Parathyroid adenoma (tissue), 2 donors: ENCODE results near the gene SPO11.

ENCODE experiments used
- H2AFZ ChIP-seq: fragments of 300-600 bp; sonication (generic); one replicate; pipeline ENCODE4 v1.7.0; 2017; ENCODE audit warnings: antibody characterized with exemption, mild to moderate bottlenecking
- H3K27ac ChIP-seq: fragments of 300-600 bp; sonication (generic); one replicate; pipeline ENCODE4 v1.7.0; 2017
- H3K27me3 ChIP-seq: fragments of 300-600 bp; sonication (generic); one replicate; pipeline ENCODE4 v1.7.0; 2017; ENCODE audit warnings: low read length; ENCODE audit not compliant: control insufficient read depth, insufficient read depth
- H3K36me3 ChIP-seq: fragments of 300-600 bp; sonication (generic); one replicate; pipeline ENCODE4 v1.7.0; 2017; ENCODE audit warnings: low read length; ENCODE audit not compliant: control insufficient read depth, insufficient read depth
- H3K4me1 ChIP-seq: fragments of 300-600 bp; sonication (generic); one replicate; pipeline ENCODE4 v1.7.0; 2017; ENCODE audit warnings: control low read depth
- H3K4me2 ChIP-seq: fragments of 300-600 bp; sonication (generic); one replicate; pipeline ENCODE4 v1.7.0; 2017; ENCODE audit warnings: low read length
- H3K4me3 ChIP-seq: fragments of 300-600 bp; sonication (generic); one replicate; pipeline ENCODE4 v1.7.0; 2017; ENCODE audit warnings: low read depth, low read length
- H3K79me2 ChIP-seq: fragments of 300-600 bp; sonication (generic); one replicate; pipeline ENCODE4 v1.7.0; 2017; ENCODE audit warnings: control low read depth
- H3K9ac ChIP-seq: fragments of 300-600 bp; sonication (generic); one replicate; pipeline ENCODE4 v1.7.0; 2017; ENCODE audit warnings: mild to moderate bottlenecking
- H3K9me3 ChIP-seq: fragments of 300-600 bp; sonication (generic); one replicate; pipeline ENCODE4 v1.7.0; 2017; ENCODE audit warnings: low read length; ENCODE audit not compliant: control insufficient read depth
- TF ChIP-seq, protein P1 (sequence below): fragments of 300-600 bp; sonication (generic); IDR thresholded peaks from one replicate; pipeline ENCODE4 v1.7.0; 2017; ENCODE audit warnings: antibody characterized with exemption, mild to moderate bottlenecking
- donor health status: primary hyperparathyroidism.

Gene SPO11

DNA sequence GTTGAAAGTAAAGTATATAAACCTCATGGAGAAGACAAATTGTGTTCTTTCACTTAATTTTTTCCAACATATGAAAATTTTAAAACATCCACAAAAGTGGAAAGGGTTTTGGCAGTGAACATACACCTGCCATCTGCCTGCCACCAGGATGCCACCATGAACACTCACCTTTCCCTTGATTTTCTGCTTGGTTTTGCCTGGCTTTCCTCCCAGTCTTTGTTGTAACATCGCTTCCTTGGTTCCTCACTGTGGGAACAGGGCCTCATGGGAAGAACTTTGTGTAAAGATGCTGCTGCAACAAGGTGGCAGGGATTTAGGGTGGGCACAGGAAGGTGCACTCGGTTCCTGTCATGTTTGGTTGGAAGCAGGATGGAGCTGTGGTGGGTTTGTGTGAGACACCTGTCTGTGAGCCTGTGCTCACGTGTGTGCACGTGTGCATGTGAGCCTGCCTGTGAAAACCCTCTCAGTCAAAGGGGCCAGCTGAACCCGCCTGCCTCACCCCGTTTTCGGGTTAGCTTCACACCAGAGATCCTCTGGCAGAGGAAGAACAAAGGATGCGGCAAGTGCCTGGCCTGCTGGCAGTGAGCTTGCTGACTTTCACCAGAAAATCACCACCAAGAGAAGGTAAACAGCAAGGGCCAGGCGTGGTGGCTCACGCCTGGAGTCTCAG is 50.6 kb downstream of the SPO11 start:
- Histone ChIP-seq H3K4me1 (no peaks in the 10 kb centered on the region), H3K36me3 (no peaks in the 10 kb centered on the region), H3K4me2 (no peak overlapping the region), H3K27ac (no peak overlapping the region), H3K27me3 (no peaks in the 10 kb centered on the region), H3K9me3 (no peaks in the 10 kb centered on the region), H3K9ac (no peak overlapping the region), H3K4me3 (no peak overlapping the region), H2AFZ (no peak overlapping the region), H3K79me2 (no peaks in the 10 kb centered on the region)
- TF ChIP-seq, protein P1, sequence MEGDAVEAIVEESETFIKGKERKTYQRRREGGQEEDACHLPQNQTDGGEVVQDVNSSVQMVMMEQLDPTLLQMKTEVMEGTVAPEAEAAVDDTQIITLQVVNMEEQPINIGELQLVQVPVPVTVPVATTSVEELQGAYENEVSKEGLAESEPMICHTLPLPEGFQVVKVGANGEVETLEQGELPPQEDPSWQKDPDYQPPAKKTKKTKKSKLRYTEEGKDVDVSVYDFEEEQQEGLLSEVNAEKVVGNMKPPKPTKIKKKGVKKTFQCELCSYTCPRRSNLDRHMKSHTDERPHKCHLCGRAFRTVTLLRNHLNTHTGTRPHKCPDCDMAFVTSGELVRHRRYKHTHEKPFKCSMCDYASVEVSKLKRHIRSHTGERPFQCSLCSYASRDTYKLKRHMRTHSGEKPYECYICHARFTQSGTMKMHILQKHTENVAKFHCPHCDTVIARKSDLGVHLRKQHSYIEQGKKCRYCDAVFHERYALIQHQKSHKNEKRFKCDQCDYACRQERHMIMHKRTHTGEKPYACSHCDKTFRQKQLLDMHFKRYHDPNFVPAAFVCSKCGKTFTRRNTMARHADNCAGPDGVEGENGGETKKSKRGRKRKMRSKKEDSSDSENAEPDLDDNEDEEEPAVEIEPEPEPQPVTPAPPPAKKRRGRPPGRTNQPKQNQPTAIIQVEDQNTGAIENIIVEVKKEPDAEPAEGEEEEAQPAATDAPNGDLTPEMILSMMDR = no peak

DNA sequence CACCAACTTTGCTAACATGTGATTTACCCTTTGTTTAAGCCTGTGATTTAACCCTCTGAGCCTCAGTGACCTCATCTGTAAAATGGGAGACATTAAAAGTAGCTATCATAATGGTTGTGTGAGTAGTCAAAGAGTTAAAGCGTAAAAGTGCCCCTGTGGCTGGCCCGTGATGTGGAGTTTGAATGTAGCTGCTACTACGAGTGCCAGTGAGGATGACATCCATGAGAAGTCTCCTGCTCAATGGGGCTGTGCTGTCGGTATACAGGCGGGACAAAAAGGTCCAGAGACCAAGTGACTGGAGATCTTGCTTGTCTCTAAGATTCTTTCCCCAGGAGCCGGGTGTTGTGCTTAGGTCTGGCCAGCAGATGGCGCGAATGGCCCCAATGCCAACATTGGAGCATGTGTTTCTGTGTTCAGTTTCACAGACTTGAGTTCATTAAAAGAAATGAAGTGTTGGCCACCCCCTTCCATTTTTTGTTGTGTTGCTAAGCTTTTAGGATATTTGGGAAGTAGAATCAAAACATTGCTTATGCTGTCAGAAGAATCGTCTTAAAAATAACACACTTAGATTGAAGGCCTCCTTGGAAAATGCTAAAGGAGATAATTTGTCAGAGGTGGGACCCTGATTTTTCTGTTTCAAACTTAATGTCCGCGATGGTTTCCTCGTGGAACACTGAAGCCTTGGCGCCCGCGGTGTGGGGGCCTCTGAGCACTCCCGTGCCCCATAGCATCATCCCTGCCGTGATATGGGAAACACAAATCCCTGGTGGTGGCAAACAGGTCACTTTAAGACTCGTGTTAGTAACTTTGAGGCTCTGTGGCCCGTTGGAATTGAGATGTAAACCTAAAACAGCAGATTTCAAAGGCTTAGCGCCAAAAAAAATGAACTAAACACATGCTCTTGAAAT is 52.2 kb downstream of the SPO11 start:
- Histone ChIP-seq H3K27me3 (no peaks in the 10 kb centered on the region), H3K27ac (no peak overlapping the region), H3K4me1 (no peaks in the 10 kb centered on the region), H3K36me3 (no peaks in the 10 kb centered on the region), H3K4me3 (no peak overlapping the region), H3K9ac (no peak overlapping the region), H3K9me3 (no peaks in the 10 kb centered on the region), H3K4me2 (no peak overlapping the region), H2AFZ (no peak overlapping the region), H3K79me2 (no peaks in the 10 kb centered on the region)
- TF ChIP-seq, protein P1 = peak; percentile 93

DNA sequence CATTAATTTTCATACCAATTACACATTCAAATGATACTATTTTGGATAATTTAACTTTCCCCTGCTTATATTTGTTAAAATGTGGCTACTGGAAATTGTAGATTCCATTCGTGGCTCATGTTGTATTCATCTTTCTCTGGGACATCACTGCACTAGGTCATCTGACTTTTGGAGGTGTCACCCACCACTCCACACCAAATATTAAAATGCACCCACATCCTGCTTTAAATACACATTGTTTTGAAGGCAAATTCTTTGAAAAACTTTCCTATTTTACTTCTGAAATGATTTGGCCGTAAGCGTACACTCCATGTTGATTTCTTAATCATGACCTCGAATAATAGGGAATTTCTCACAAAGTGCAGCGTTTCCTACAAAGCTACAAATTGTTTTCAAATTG is 52.9 kb downstream of the SPO11 start:
- H3K9ac ChIP-seq = no peak overlapping the region
- TF ChIP-seq, protein P1 = no peak
- no peaks in the 10 kb centered on the region for H3K79me2 ChIP-seq
- no peak overlapping the region for H3K4me3 ChIP-seq
- no peaks in the 10 kb centered on the region for H3K4me1 ChIP-seq
- H3K9me3 ChIP-seq = no peaks in the 10 kb centered on the region
- H3K27ac ChIP-seq = no peak overlapping the region
- no peaks in the 10 kb centered on the region for H3K36me3 ChIP-seq
- H3K27me3 ChIP-seq = no peaks in the 10 kb centered on the region
- H2AFZ ChIP-seq = no peak overlapping the region
- no peak overlapping the region for H3K4me2 ChIP-seq

DNA sequence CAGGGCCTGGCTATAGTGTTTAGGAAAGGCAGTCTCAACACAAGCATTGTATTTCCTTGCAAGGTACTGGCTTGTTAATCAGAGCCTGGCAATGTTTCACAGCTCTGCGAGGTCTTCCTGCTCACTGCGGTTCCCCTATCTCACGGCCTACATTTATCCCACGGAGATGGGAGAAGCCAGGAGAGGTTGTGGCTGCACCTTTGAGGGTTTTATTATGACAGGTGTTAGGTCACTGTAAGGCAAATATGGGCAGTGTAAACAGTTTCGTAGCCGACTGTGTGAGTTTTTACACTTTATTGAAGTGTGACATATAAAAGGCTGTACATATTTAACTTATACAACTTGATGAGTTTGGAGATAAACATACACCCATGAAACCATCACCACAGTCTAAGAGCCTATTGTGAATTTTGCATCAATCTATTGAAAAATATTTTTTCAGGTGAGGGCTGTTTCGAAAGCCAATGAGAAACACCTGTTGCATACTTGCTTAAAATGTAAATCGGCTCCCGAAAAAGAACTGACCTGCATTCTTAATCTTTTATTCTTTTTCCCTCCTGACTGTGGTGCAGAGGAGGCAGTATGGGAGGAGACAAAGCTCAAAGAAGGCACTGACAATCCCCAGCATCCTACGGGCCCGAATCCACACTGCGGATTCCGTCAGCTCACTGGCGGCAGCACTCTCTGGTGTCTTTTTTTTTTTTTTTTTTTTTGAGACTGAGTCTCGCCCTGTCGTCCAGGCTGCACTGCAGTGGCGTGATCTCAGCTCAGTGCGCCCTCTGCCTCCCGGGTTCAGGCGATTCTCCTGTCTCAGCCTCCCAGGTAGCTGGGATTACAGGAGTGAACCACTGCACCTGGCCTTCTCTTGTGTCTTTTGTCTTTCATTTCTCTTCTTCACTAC is 54.1 kb downstream of the SPO11 start:
- Histone ChIP-seq H3K9ac (no peak overlapping the region), H3K27me3 (no peaks in the 10 kb centered on the region), H3K27ac (no peak overlapping the region), H3K36me3 (no peaks in the 10 kb centered on the region), H3K4me2 (no peak overlapping the region), H3K4me1 (no peaks in the 10 kb centered on the region), H3K4me3 (no peak overlapping the region), H2AFZ (no peak overlapping the region), H3K79me2 (no peaks in the 10 kb centered on the region), H3K9me3 (no peaks in the 10 kb centered on the region)
- TF ChIP-seq, protein P1 = no peak
